SK-N-MC (cell line): ENCODE measurements around the gene TGFB1.

ENCODE experiments used
- DNase-seq: peaks from one replicate; pipeline ENCODE4 v3.0.0-alpha.2; 2011; ENCODE audit warnings: low read depth, low spot score
- H3K27ac ChIP-seq: fragments of 200-600 bp; sonication (generic); 2 replicates; pipeline ENCODE4 v1.5.1; 2016; ENCODE audit warnings: mixed run types
- H3K36me3 ChIP-seq: fragments of 200-600 bp; sonication (generic); 2 replicates; pipeline ENCODE4 v1.6.1; 2017; ENCODE audit warnings: antibody characterized with exemption, low read length, mixed read lengths; ENCODE audit not compliant: insufficient read depth
- H3K4me3 ChIP-seq: fragments of 200-600 bp; sonication (generic); 2 replicates; pipeline ENCODE4 v1.5.1; 2016
- H3K9ac ChIP-seq: fragments of 200-600 bp; sonication (generic); 2 replicates; pipeline ENCODE4 v1.8.0; 2017; ENCODE audit warnings: mixed run types, mixed read lengths; ENCODE audit not compliant: insufficient read length
- H3K9me3 ChIP-seq: fragments of 200-600 bp; sonication (generic); 2 replicates; pipeline ENCODE4 v1.6.1; 2017; ENCODE audit warnings: low read depth, mild to moderate bottlenecking, antibody characterized with exemption, low read length, moderate library complexity, mixed read lengths
- EZH2 ChIP-seq: fragments of 200-600 bp; sonication (generic); IDR thresholded peaks from one replicate; pipeline ENCODE4 v1.6.1; 2017; ENCODE audit warnings: antibody characterized with exemption
- FOXP2 ChIP-seq: optimal IDR thresholded peaks from 2 replicates; pipeline ENCODE3; 2011; ENCODE audit warnings: mild to moderate bottlenecking, moderate library complexity; ENCODE audit not compliant: insufficient read depth; ENCODE audit errors: extremely low read length, control extremely low read depth
- POLR2AphosphoS5 ChIP-seq: IDR thresholded peaks from 2 replicates; pipeline ENCODE4 v1.6.1; 2012; ENCODE audit warnings: mild to moderate bottlenecking, low read depth, low read length, borderline replicate concordance

The TGFB1 gene

GRCh38 chr19:41339936-41340335 is 13.8 kb downstream of the TGFB1 start:
- no peak overlapping the region for H3K9ac ChIP-seq
- no peak for DNase-seq
- no peaks in the 10 kb centered on the region for H3K9me3 ChIP-seq
- H3K36me3 ChIP-seq = peaks cover 47% of the 10 kb centered on the region
- H3K4me3 ChIP-seq = no peak overlapping the region
- H3K27ac ChIP-seq = no peak overlapping the region
- TF ChIP-seq FOXP2 (no peak), EZH2 (no peak), POLR2AphosphoS5 (no peak)

GRCh38 chr19:41335467-41335866 is 18.3 kb downstream of the TGFB1 start:
- DNase-seq = no peak
- H3K9ac ChIP-seq = no peak overlapping the region
- H3K4me3 ChIP-seq = no peak overlapping the region
- no peaks in the 10 kb centered on the region for H3K9me3 ChIP-seq
- peaks cover 39% of the 10 kb centered on the region for H3K36me3 ChIP-seq
- no peak overlapping the region for H3K27ac ChIP-seq
- TF ChIP-seq EZH2 = no peak

DNA sequence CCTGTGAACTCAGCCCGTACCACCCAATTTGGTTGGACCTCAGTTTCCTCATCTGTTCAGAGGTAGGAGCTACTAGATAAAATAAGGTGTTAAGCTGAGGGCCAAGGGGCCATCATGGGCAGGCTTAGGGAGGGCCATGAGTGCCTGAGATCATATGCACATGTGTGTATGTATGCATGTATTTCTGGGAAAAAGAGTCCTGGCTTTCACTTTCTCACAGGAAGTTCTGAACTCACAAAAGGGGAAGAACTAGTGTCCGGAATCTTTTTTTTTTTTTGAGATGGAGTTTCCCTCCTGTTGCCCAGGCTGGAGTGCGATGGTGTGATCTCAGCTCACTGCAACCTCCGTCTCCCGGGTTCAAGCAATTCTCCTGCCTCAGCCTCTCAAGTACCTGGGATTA is 18.9 kb downstream of the TGFB1 start:
- no peak for TF ChIP-seq EZH2
- TF ChIP-seq FOXP2 = no peak
- no peak for TF ChIP-seq POLR2AphosphoS5
- peaks cover 40% of the 10 kb centered on the region for H3K36me3 ChIP-seq
- no peak for DNase-seq
- no peak overlapping the region for H3K4me3 ChIP-seq
- H3K9ac ChIP-seq = no peak overlapping the region
- H3K27ac ChIP-seq = no peak overlapping the region
- no peaks in the 10 kb centered on the region for H3K9me3 ChIP-seq

DNA sequence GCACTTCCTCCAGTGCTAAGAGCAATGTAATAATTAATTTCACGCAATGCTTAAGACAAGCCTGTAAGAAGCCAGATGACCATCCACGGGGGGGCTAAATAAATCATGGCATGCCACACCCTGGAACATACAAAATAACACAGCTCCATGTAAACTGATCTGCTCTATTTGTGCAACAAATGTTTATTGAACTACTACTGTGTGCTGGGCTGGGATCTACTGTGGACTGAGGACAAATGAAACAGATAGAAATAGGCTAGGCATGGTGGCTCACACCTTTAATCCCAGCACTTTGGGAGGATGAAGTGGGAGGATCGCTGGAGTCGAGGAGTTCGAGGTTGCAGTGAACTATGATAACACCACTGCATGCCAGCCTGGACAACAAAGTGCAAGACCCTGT is 21.3 kb downstream of the TGFB1 start:
- no peak for DNase-seq
- TF ChIP-seq POLR2AphosphoS5 (no peak), FOXP2 (no peak)
- no peak overlapping the region for H3K27ac ChIP-seq
- H3K36me3 ChIP-seq = peaks cover 45% of the 10 kb centered on the region
- no peak overlapping the region for H3K9ac ChIP-seq
- no peak overlapping the region for H3K4me3 ChIP-seq
- H3K9me3 ChIP-seq = no peaks in the 10 kb centered on the region

- Histone ChIP-seq H3K36me3 (peaks cover 45% of the 10 kb centered on the region), H3K9me3 (no peaks in the 10 kb centered on the region), H3K9ac (no peak overlapping the region), H3K27ac (no peak overlapping the region), H3K4me3 (no peak overlapping the region)
- no peak for TF ChIP-seq POLR2AphosphoS5
- TF ChIP-seq FOXP2 = no peak
- TF ChIP-seq EZH2 = no peak
- DNase-seq = no peak
Measured at GRCh38 chr19:41332000-41332399, 21.7 kb downstream of the TGFB1 start.

DNA sequence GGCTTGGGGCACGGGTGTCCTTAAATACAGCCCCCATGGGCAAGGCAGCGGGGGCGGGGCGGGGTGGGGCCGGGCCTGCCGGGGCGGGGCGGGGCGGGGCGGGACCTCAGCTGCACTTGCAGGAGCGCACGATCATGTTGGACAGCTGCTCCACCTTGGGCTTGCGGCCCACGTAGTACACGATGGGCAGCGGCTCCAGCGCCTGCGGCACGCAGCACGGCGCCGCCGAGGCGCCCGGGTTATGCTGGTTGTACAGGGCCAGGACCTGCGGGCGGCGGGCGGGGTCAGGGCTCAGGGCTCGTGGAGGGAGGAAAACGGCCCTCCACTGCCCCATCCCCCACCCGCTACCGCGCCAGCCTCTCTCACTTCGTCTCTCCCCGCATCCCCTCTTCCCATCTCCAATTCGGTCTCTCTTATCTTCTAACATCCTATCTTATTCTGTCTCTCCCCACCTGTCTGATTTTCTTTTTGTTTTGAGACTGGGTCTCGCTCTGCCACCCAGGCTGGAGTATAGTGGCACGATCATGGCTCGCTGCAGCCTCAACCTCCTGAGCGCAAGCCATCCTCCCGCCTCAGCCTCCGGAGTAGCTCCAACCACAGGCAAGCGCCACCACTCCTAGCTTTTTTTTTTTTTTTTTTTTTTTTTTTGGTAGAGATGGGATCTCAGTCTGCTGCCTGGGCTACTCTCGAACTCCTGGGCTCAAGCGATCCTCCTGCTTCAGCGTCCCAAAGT is 22.6 kb downstream of the TGFB1 start:
- TF ChIP-seq EZH2 (no peak), POLR2AphosphoS5 (no peak), FOXP2 (no peak)
- DNase-seq = no peak
- Histone ChIP-seq H3K36me3 (peaks cover 40% of the 10 kb centered on the region), H3K9ac (no peak overlapping the region), H3K4me3 (no peak overlapping the region), H3K9me3 (no peaks in the 10 kb centered on the region), H3K27ac (no peak overlapping the region)

- Histone ChIP-seq H3K9ac (no peak overlapping the region), H3K36me3 (peaks cover 39% of the 10 kb centered on the region), H3K27ac (no peak overlapping the region), H3K4me3 (no peak overlapping the region), H3K9me3 (no peaks in the 10 kb centered on the region)
- DNase-seq = no peak
- no peak for TF ChIP-seq FOXP2
- TF ChIP-seq EZH2 = no peak
- TF ChIP-seq POLR2AphosphoS5 = no peak
Measured at GRCh38 chr19:41330481-41330880, 23.2 kb downstream of the TGFB1 start.

DNA sequence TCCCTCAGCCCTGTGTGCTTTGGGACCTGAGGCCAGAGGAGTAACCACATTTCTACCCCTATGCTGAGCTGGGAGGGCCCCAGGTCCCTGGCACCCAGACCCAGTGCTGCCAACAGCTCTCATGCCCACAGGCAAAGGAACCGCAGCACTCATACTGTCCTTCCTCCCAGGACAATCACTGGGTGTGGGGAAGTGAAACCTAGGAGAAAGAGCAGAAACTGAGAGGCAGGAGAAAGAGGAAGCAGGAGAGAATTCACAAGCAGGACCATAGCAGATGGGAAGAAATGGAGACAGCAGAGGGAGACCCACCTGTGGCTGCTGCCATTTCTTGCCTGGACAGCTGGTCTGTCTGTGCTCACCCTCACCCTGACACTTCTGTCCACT is 24.9 kb downstream of the TGFB1 start:
- Histone ChIP-seq H3K9me3 (no peaks in the 10 kb centered on the region), H3K9ac (no peak overlapping the region), H3K36me3 (peaks cover 36% of the 10 kb centered on the region), H3K27ac (no peak overlapping the region), H3K4me3 (no peak overlapping the region)
- DNase-seq = no peak
- TF ChIP-seq FOXP2 = no peak
- TF ChIP-seq EZH2 = no peak
- no peak for TF ChIP-seq POLR2AphosphoS5
